GM12892 (cell line): ENCODE results near the gene MATN4.

Source experiments
- POLR2A ChIP-seq: IDR thresholded peaks from 2 replicates; pipeline ENCODE4 v1.6.1; 2011; ENCODE audit warnings: low read depth, low read length, control low read depth
- POLR2AphosphoS5 ChIP-seq: IDR thresholded peaks from 2 replicates; pipeline ENCODE4 v1.6.1; 2011; ENCODE audit warnings: low read depth, low read length, control low read depth
- TAF1 ChIP-seq: IDR thresholded peaks from 2 replicates; pipeline ENCODE4 v1.6.1; 2011; ENCODE audit warnings: low read depth, mild to moderate bottlenecking, control low read depth, low read length, borderline replicate concordance

GRCh38 chr20:45323731-45324130 lies 15.6 kb upstream of the MATN4 start:
- TF ChIP-seq POLR2AphosphoS5 (no peak), POLR2A (no peak), TAF1 (no peak)
